ENCODE data around the gene AMIGO3.

GRCh38 chr3:49713336-49714105 lies 6.0 kb downstream of the AMIGO3 start:
- TF ChIP-seq, protein P1, sequence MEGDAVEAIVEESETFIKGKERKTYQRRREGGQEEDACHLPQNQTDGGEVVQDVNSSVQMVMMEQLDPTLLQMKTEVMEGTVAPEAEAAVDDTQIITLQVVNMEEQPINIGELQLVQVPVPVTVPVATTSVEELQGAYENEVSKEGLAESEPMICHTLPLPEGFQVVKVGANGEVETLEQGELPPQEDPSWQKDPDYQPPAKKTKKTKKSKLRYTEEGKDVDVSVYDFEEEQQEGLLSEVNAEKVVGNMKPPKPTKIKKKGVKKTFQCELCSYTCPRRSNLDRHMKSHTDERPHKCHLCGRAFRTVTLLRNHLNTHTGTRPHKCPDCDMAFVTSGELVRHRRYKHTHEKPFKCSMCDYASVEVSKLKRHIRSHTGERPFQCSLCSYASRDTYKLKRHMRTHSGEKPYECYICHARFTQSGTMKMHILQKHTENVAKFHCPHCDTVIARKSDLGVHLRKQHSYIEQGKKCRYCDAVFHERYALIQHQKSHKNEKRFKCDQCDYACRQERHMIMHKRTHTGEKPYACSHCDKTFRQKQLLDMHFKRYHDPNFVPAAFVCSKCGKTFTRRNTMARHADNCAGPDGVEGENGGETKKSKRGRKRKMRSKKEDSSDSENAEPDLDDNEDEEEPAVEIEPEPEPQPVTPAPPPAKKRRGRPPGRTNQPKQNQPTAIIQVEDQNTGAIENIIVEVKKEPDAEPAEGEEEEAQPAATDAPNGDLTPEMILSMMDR (conservative IDR thresholded peaks at IDR 0.05), result no peak
- TF ChIP-seq EZH2 (IDR thresholded peaks at IDR 0.05; ENCODE audit: low read depth), result no peak
